HG02884 (cell line): ENCODE data around the gene ACO2.

Source experiments
- ATAC-seq: cut with Tn5 transposase; IDR thresholded peaks from one replicate; pipeline ENCODE4 v1.9.1; 2021; ENCODE audit warnings: mild to moderate bottlenecking, moderate library complexity; ENCODE audit not compliant: unreplicated experiment

The ACO2 gene

DNA sequence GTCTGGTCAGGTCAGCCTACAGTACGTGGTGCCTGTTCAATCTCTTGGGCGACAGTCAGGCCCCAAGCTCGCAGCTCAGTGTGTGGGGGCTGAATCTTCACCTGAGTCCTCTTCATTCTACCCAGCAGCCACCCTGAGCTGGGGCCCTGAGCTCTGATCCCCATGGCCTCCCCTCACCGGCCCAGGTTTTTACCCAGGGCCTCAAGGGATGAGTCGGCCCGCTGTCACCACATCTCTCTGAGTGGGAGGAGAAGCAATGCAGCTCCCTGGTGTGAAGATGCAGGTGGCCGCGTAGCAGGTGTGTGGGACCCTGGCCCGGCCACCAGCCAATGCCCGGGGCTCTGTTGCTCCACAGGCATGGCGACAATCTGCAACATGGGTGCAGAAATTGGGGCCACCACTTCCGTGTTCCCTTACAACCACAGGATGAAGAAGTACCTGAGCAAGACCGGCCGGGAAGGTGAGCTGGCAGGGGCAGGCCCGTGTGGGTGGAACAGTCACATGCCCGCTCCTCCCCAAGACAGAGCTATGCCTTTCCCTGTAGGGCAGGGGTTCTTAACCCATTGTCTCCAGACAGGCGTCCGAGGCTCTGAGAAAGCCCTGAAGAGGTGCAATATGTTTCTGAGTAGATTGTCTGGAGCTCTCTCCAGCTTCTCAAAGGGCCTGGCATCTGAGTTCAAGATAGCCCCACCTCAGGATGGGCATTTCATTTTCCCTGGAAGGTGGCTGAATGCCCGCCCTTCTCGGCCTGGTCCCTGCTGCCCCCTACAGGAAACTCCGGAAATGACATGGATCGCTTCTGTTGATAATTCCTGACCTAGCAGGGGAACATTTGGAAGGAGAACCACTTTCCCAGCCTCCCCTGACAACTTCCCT is 48.5 kb downstream of the ACO2 start:
- no peak for ATAC-seq

GRCh38 chr22:41518048-41518347 is 49.1 kb downstream of the ACO2 start:
- ATAC-seq, result no peak

- no peak for ATAC-seq
Measured at GRCh38 chr22:41521126-41521525, 52.2 kb downstream of the ACO2 start.

GRCh38 chr22:41522813-41523212 is 53.9 kb downstream of the ACO2 start:
- no peak for ATAC-seq

DNA sequence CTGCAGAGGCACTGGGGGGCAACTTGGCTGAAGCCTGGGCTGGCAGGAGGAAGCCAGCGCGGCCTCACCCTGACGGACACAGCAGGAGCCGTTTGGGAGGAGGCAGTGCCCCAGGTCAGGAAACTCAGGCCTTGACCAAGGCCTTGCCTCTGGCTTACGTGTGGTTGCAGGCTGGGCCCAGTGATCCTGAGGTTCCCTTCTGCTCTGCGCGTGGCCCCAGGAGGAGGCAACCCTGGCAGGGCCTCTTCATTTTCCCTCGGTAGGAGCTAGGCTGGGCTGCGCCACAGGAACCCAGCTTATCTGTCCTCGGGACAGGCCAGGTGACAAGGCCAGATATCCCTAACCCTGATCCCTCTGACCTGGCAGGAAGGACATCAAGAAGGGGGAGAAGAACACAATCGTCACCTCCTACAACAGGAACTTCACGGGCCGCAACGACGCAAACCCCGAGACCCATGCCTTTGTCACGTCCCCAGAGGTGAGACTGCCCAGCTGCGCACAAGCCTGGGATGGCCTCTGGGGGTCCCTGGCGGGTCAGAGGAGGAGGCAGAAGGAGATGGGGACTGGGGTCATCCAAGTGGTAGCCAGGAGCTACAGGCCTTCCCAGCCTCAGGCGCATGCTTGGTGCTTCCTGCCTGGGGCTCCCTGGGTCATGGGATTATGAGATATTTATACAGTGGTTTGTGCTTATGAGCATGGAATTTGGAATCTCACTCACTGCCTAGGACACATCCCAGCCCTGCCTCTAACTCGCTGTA is 54.7 kb downstream of the ACO2 start:
- ATAC-seq, result no peak

DNA sequence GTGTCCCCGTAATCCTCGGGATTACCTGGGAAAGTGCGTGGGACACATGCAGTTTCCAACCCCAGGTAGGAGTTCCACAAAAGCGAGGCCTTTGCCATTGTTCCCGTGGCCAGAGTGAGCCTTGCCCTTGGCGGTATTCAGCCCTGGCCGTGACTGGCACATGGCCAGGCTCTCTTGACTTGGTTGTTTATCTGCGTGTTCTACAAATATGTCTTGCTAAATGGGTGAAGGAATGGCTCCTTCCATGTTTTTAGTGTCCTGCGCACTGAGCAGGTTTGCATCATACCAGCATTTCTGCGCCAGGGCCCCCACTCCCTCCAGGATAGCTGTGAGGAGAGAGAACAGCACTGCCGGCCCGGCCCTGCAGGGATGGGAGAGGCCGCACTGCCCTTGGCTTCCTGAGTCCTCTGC is 55.3 kb downstream of the ACO2 start:
- no peak for ATAC-seq

- no peak for ATAC-seq
Measured at GRCh38 chr22:41524809-41525449, 56.0 kb downstream of the ACO2 start.

- no peak for ATAC-seq
Measured at GRCh38 chr22:41525450-41526225, 56.7 kb downstream of the ACO2 start.

DNA sequence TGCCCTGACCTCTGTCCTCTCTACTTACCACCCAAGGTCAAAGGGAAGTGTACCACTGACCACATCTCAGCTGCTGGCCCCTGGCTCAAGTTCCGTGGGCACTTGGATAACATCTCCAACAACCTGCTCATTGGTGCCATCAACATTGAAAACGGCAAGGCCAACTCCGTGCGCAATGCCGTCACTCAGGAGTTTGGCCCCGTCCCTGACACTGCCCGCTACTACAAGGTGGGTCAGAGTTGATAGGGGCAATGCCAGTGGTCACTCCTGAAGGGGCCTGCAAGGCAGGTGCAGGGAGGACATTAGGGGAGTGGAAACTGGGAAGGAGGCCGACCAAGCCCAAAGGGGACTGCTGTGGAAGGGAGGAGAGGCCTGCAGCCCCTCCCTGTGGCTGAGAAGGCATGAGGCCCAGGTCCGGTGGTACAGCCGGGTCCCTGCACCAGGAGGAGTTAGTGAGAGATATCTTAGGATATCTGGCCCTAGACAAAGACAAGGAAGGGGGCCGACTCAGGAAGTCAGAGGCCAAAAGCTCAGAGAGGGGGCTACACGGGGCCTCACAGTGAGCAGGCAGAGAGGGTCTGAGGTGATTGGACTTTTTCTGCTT is 57.4 kb downstream of the ACO2 start:
- ATAC-seq, result no peak

DNA sequence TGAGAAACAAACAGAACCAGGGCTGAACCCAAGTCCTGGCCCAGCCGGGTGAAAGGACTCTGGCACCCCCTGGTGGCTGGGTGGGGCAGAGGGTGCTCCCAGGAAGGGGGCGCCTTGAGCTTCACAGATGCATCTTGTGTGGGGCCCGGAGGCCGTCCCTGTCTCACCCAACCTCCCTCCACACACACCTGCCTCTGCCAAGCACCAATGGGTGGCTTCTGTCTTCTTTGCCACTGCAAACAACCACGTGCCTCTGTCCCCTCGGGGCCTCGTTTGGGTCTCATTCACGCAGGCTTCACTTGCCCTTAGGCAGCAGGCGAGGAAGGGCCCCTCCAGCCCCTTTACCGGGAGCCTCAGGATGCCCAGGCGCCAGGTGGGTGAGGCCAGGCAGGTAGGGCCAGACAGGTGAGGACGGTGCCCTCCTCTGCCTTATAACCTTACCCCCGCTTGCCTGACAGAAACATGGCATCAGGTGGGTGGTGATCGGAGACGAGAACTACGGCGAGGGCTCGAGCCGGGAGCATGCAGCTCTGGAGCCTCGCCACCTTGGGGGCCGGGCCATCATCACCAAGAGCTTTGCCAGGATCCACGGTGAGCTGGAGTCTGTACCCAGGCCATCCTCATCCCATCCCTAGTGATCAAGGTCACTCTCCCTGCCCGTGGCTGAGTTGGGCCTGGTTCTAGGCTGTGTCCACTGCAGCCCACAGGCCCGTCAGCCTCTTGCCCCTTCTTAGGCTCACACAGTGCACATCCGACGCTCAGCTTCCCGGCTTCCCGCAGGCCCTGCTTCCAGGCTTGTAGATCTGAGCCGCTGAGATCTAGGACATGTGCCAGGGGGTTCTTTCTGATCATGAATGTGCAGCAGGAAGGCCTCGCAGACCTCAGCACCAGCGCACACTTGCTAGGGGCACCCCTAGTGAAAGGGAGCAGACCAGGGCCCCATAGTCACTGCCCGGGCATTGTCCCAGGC is 58.2 kb downstream of the ACO2 start:
- ATAC-seq, result no peak

DNA sequence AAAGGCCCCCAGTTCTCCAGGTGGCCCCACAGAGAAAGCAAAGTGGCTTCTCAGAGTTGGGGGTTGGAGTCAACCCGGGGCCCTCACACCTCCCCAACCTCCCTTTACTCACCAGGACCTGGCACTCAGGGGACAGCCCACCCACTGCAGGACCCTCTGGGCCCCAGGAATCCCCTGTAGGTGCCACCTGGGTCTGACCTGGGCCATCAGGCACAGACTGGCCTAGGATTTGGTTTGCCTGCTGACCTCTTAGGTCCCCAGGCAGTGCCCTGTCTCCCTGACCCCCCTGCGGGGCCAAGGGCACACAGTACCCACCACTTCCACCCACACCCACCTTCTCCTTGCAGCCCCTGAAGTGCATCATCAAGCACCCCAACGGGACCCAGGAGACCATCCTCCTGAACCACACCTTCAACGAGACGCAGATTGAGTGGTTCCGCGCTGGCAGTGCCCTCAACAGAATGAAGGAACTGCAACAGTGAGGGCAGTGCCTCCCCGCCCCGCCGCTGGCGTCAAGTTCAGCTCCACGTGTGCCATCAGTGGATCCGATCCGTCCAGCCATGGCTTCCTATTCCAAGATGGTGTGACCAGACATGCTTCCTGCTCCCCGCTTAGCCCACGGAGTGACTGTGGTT is 59.3 kb downstream of the ACO2 start:
- no peak for ATAC-seq

- ATAC-seq, result no peak
Measured at GRCh38 chr22:41528938-41529561, 60.1 kb downstream of the ACO2 start.

GRCh38 chr22:41530890-41531714 is 62.2 kb downstream of the ACO2 start:
- ATAC-seq, result no peak

GRCh38 chr22:41531715-41532477 is 63.0 kb downstream of the ACO2 start:
- no peak for ATAC-seq

GRCh38 chr22:41532908-41533825 is 64.2 kb downstream of the ACO2 start:
- ATAC-seq, result no peak

DNA sequence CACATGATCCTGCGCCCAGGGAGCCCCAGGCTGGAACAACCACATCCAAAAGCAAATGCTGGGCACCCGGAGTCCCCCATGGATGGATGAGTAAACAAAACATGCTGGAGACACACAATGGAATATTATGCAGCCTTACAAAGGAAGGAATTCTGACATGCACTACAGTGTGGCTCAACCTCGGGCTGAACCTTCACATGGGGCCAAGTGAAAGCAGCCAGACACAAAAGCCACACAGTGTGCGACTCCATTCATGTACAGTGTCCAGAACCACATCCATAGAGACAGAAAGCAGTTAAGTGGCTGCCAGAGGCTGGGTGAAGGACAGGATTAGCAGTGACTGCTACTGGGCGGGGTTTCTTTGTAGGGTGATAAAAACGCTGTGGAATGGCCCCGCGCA is 65.3 kb downstream of the ACO2 start:
- no peak for ATAC-seq
